AML-193 (cell line): ENCODE results near the gene PRKCA.

Experiments
- DNase-seq, 2 experiments: peaks; one replicate each; lab custom pipeline; 2025; lab: John Stamatoyannopoulos, UW

PRKCA gene

GRCh38 chr17:66625311-66625767, 322.9 kb downstream of the PRKCA start:
- DNase-seq = peak; percentile 77 to 85

- no peak for DNase-seq
These were observed 325.6 kb downstream of the PRKCA start for GRCh38 chr17:66627985-66628384.

GRCh38 chr17:66629762-66630161, 327.3 kb downstream of the PRKCA start:
- no peak for DNase-seq

GRCh38 chr17:66630379-66630778, 328.0 kb downstream of the PRKCA start:
- DNase-seq = no peak

GRCh38 chr17:66630828-66631472, 328.5 kb downstream of the PRKCA start:
- DNase-seq = no peak

GRCh38 chr17:66632731-66633130, 330.3 kb downstream of the PRKCA start:
- DNase-seq = no peak

- DNase-seq = peak; percentile 62 to 72
These were observed 331.0 kb downstream of the PRKCA start for GRCh38 chr17:66633317-66633965.

- no peak for DNase-seq
These were observed 331.8 kb downstream of the PRKCA start for GRCh38 chr17:66634193-66634592.

- no peak for DNase-seq
These were observed 333.1 kb downstream of the PRKCA start for GRCh38 chr17:66635386-66636045.

- DNase-seq = no peak
These were observed 333.7 kb downstream of the PRKCA start for GRCh38 chr17:66636111-66636510.

- no peak for DNase-seq
These were observed 335.1 kb downstream of the PRKCA start for GRCh38 chr17:66637491-66637890.

- DNase-seq = no peak
These were observed 336.5 kb downstream of the PRKCA start for GRCh38 chr17:66638707-66639479.

- DNase-seq = no peak
These were observed 341.6 kb downstream of the PRKCA start for GRCh38 chr17:66643815-66644710.

- no peak for DNase-seq
These were observed 342.8 kb downstream of the PRKCA start for GRCh38 chr17:66645259-66645658.

- no peak for DNase-seq
These were observed 345.1 kb downstream of the PRKCA start for GRCh38 chr17:66647391-66647983.

GRCh38 chr17:66649818-66650543, 347.6 kb downstream of the PRKCA start:
- no peak for DNase-seq

GRCh38 chr17:66650544-66650877, 348.1 kb downstream of the PRKCA start:
- no peak for DNase-seq

GRCh38 chr17:66652840-66653507, 350.6 kb downstream of the PRKCA start:
- no peak for DNase-seq

- DNase-seq = no peak
These were observed 351.8 kb downstream of the PRKCA start for GRCh38 chr17:66654106-66654740.
